Kidney (tissue), 22 donors: ENCODE measurements around the gene PPM1B. TPM values are rescaled to one million over a fixed set of nuclear protein-coding genes. Genes with fewer than 3 reads are reported as not detected.

Experiments
- DNase-seq, 5 donors: peaks; one replicate each; pipeline ENCODE4 v3.0.0-alpha.2; 2013 to 2020
- FAIRE-seq: peaks from 2 replicates; lab custom pipeline; 2012; peaks lifted over from hg19 to GRCh38; lab: Jason Lieb, UNC
- H3K27ac ChIP-seq, 2 donors: one replicate each; pipeline ENCODE4 v1.7.0; 2013; ENCODE audit warnings: low read depth in 2 of 2, low read length in 2 of 2, inconsistent platforms in 1 of 2
- H3K27me3 ChIP-seq: one replicate; pipeline ENCODE4 v1.7.1; 2013; ENCODE audit warnings: low read length, inconsistent platforms; ENCODE audit not compliant: control insufficient read depth, insufficient read depth
- H3K36me3 ChIP-seq, 3 donors: one replicate each; pipeline versions ENCODE4 v1.7.0 to v1.7.1; 2013; ENCODE audit warnings: low read length in 3 of 3, control low read depth in 1 of 3, inconsistent platforms in 1 of 3; ENCODE audit not compliant: insufficient read depth in 3 of 3, control insufficient read depth in 2 of 3
- H3K4me1 ChIP-seq, 3 donors: one replicate each; pipeline versions ENCODE4 v1.7.0 to v1.7.1; 2013; ENCODE audit warnings: low read length in 3 of 3, inconsistent platforms in 1 of 3, low read depth in 1 of 3; ENCODE audit not compliant: control insufficient read depth in 2 of 3, insufficient read depth in 2 of 3
- H3K4me3 ChIP-seq, 3 donors: one replicate each; pipeline versions ENCODE4 v1.7.0 to v1.8.1; 2013; ENCODE audit warnings: low read length in 3 of 3, control low read depth in 1 of 3, inconsistent platforms in 1 of 3
- H3K9ac ChIP-seq, 3 donors: one replicate each; pipeline versions ENCODE4 v1.7.0 to v1.7.1; 2013; ENCODE audit warnings: low read length in 3 of 3, control low read depth in 1 of 3, inconsistent platforms in 1 of 3
- H3K9me3 ChIP-seq, 3 donors: one replicate each; pipeline versions ENCODE4 v1.7.0 to v1.7.1; 2013; ENCODE audit warnings: low read length in 3 of 3, control low read depth in 1 of 3, inconsistent platforms in 1 of 3; ENCODE audit not compliant: control insufficient read depth in 2 of 3, insufficient read depth in 1 of 3
- CTCF ChIP-seq: IDR thresholded peaks from 3 replicates; pipeline ENCODE4 v1.5.1; 2012; ENCODE audit warnings: mild to moderate bottlenecking, moderate library complexity, borderline replicate concordance; ENCODE audit not compliant: insufficient read depth; ENCODE audit errors: extremely low read depth
- intact Hi-C: fragments of 100-400 bp; cut with DNase I; formaldehyde crosslinking; loops from one replicate; pipeline ENCODE4 v1.11.1; 2022
- long read RNA-seq, 10 donors: library from polyadenylated mRNA in 1 of 10; unstranded in 1 of 10; transcript quantifications; one replicate each; pipeline ENCODE4 v2.0.0 and lab custom pipeline, GENCODE V29; 2021 to 2026
- polyA plus RNA-seq: library from polyadenylated mRNA; stranded (reverse); fragments of 350-450 nt; fragmentation: Illumina TruSeq; extraction: RNeasy Lipid Tissue Mini Kit (QIAGEN cat#74804); gene quantifications from one replicate; pipeline ENCODE4 v1.2.3, GENCODE V29; 2014; ENCODE audit warnings: low read depth, low replicate concordance; ENCODE audit not compliant: insufficient read depth
- total RNA-seq: library from RNA; stranded (reverse); fragmentation: NEBNext Ultra II Directional; extraction: Animal tissue kit (Norgen Biotek cat#: 25700); gene quantifications from one replicate; pipeline ENCODE4 v1.2.1, GENCODE V29; 2021
- donor health status: control.
- donor health status: control.
- donor health status: control.
- donor health status: control.
- donor health status: control.
- donor health status: DM: yes; HTN: yes; CAD: no.
- donor health status: Normal renal cell carcinoma (clear cell type).

PPM1B gene
- total RNA-seq (45.9 TPM), polyA plus RNA-seq (19.8 TPM)
- long read RNA-seq, donor 1, transcript PPM1B-201 (6 exons, 2,606 nt): major isoform, 5 of 9 reads
- long read RNA-seq, donor 1, partial matches to known transcripts: 0 of 9 reads
- long read RNA-seq, donor 1, other reads (novel, unspliced or antisense): 0 of 9 reads
- long read RNA-seq, donor 2, transcript PPM1B-201 (6 exons, 2,606 nt): major isoform, 11 of 14 reads
- long read RNA-seq, donor 2, partial matches to known transcripts: 0 of 14 reads
- long read RNA-seq, donor 2, other reads (novel, unspliced or antisense): 0 of 14 reads
- long read RNA-seq, donor 3, transcript PPM1B-201 (6 exons, 2,606 nt): major isoform, 12 of 23 reads
- long read RNA-seq, donor 3, partial matches to known transcripts: 6 of 23 reads
- long read RNA-seq, donor 3, other reads (novel, unspliced or antisense): 0 of 23 reads
- long read RNA-seq, donor 4, transcript PPM1B-201 (6 exons, 2,606 nt): major isoform, 9 of 13 reads
- long read RNA-seq, donor 4, partial matches to known transcripts: 0 of 13 reads
- long read RNA-seq, donor 4, other reads (novel, unspliced or antisense): 0 of 13 reads
- long read RNA-seq, donor 5, partial matches to known transcripts: 0 of 1 reads
- long read RNA-seq, donor 5, other reads (novel, unspliced or antisense): 0 of 1 reads
- long read RNA-seq, donor 6, partial matches to known transcripts: 13 of 18 reads
- long read RNA-seq, donor 6, other reads (novel, unspliced or antisense): 0 of 18 reads
- long read RNA-seq, donor 7, transcript PPM1B-201 (6 exons, 2,606 nt): major isoform, 33 of 65 reads
- long read RNA-seq, donor 7, transcript PPM1B-204 (6 exons, 3,877 nt): minor isoform, 21 of 65 reads
- long read RNA-seq, donor 7, partial matches to known transcripts: 5 of 65 reads
- long read RNA-seq, donor 7, other reads (novel, unspliced or antisense): 5 of 65 reads
- long read RNA-seq, donor 8, transcript PPM1B-201 (6 exons, 2,606 nt): major isoform, 5 of 7 reads
- long read RNA-seq, donor 8, partial matches to known transcripts: 0 of 7 reads
- long read RNA-seq, donor 8, other reads (novel, unspliced or antisense): 0 of 7 reads
- long read RNA-seq, donor 9, partial matches to known transcripts: 0 of 2 reads
- long read RNA-seq, donor 9, other reads (novel, unspliced or antisense): 0 of 2 reads
- long read RNA-seq, donor 10, transcript PPM1B-201 (6 exons, 2,606 nt): major isoform, 6 of 16 reads
- long read RNA-seq, donor 10, partial matches to known transcripts: 7 of 16 reads
- long read RNA-seq, donor 10, other reads (novel, unspliced or antisense): 0 of 16 reads

GRCh38 chr2:44168681-44169154, at the start of gene PPM1B:
PPM1B (plus strand) TSS chr2:44168875; CDS start chr2:44201200, 32,325 bp downstream.
- FAIRE-seq: no peak

GRCh38 chr2:44119878-44120277, 48.8 kb upstream of the PPM1B start:
- no peak for TF ChIP-seq CTCF
- Histone ChIP-seq H3K4me3 (no peak overlapping the region), H3K36me3 (no peaks in the 10 kb centered on the region), H3K27ac (no peak overlapping the region), H3K4me1 (no peaks in the 10 kb centered on the region), H3K9me3 (no peaks in the 10 kb centered on the region), H3K27me3 (no peaks in the 10 kb centered on the region), H3K9ac (no peak overlapping the region)
- FAIRE-seq (no peak), DNase-seq (no peak)
- intact Hi-C loops: no loop called here

More at GRCh38 chr2:44168681-44169154, at the start of gene PPM1B:
- DNase-seq: peak in 2 of 5 donors; percentile 100
- Histone ChIP-seq H3K36me3 (no peaks in the 10 kb centered on the region), H3K27ac (peak within 1 kb of the TSS; percentile 98 to 99), H3K4me1 (peaks cover 0 to 10% (median 3%) of the 10 kb centered on the region in 3 donors), H3K9me3 (no peaks in the 10 kb centered on the region), H3K27me3 (no peaks in the 10 kb centered on the region), H3K4me3 (peak within 1 kb of the TSS; percentile 89 to 99 (median 97)), H3K9ac (peak within 1 kb of the TSS; percentile 95 to 96 (median 95))
- no peak for TF ChIP-seq CTCF
- intact Hi-C loops: no loop called here

GRCh38 chr2:44120428-44120827, 48.2 kb upstream of the PPM1B start:
- H3K36me3 ChIP-seq: no peaks in the 10 kb centered on the region
- intact Hi-C loops: no loop called here
- FAIRE-seq (no peak), DNase-seq (no peak)
- H3K9me3 ChIP-seq: no peaks in the 10 kb centered on the region
- no peak overlapping the region for H3K27ac ChIP-seq
- H3K4me1 ChIP-seq: no peaks in the 10 kb centered on the region
- no peak overlapping the region for H3K4me3 ChIP-seq
- H3K9ac ChIP-seq: no peak overlapping the region
- H3K27me3 ChIP-seq: no peaks in the 10 kb centered on the region
- no peak for TF ChIP-seq CTCF
